SK-N-SH treated with all-trans-retinoic acid at 6 μM for 48 hours (cell line): ENCODE results near the gene GRAP2.

Experiments
- ATAC-seq: fragments of 200-7000 bp; cut with Tn5 transposase; 3 replicates; pipeline ENCODE4 v1.9.1; 2020; ENCODE audit warnings: mild to moderate bottlenecking, moderate library complexity
- ARNTL ChIP-seq: fragments of 450-650 bp; formaldehyde crosslinking; IDR thresholded peaks from 2 replicates; pipeline ENCODE4 v1.5.0; 2020; ENCODE audit warnings: low read depth, mild to moderate bottlenecking, moderate library complexity, borderline replicate concordance
- BACH2 ChIP-seq: fragments of 250-450 bp; sonication (Bioruptor Pico); IDR thresholded peaks from 2 replicates; pipeline ENCODE4 v1.9.0; 2021; ENCODE audit warnings: mild to moderate bottlenecking, borderline replicate concordance
- CREB5 ChIP-seq: fragments of 250-450 bp; sonication (Bioruptor Pico); IDR thresholded peaks from 2 replicates; pipeline ENCODE4 v1.5.1; 2020; ENCODE audit warnings: low read depth, mild to moderate bottlenecking, moderate library complexity
- CSDC2 ChIP-seq: fragments of 250-450 bp; sonication (Bioruptor Pico); IDR thresholded peaks from 2 replicates; pipeline ENCODE4 v1.5.0; 2020; ENCODE audit warnings: mild to moderate bottlenecking, moderate library complexity
- ESRRG ChIP-seq: fragments of 250-450 bp; sonication (Bioruptor Pico); IDR thresholded peaks from 2 replicates; pipeline ENCODE4 v1.6.1; 2021; ENCODE audit warnings: mild to moderate bottlenecking
- GLIS3 ChIP-seq: fragments of 250-450 bp; sonication (Bioruptor Pico); IDR thresholded peaks from 2 replicates; pipeline ENCODE4 v1.5.0; 2020; ENCODE audit warnings: mild to moderate bottlenecking, moderate library complexity
- ISL1 ChIP-seq: fragments of 250-450 bp; sonication (Bioruptor Pico); IDR thresholded peaks from 2 replicates; pipeline ENCODE4 v2.1.2; 2022; ENCODE audit warnings: mild to moderate bottlenecking, moderate library complexity
- PATZ1 ChIP-seq: fragments of 250-450 bp; sonication (Bioruptor Pico); IDR thresholded peaks from 2 replicates; pipeline ENCODE4 v1.8.0; 2020; ENCODE audit warnings: mild to moderate bottlenecking, moderate library complexity, borderline replicate concordance
- POU6F1 ChIP-seq: fragments of 250-450 bp; sonication (Bioruptor Pico); IDR thresholded peaks from 2 replicates; pipeline ENCODE4 v1.8.0; 2021; ENCODE audit warnings: low read depth, mild to moderate bottlenecking, moderate library complexity, borderline replicate concordance
- PPARA ChIP-seq: fragments of 250-450 bp; sonication (Bioruptor Pico); IDR thresholded peaks from 2 replicates; pipeline ENCODE4 v1.5.0; 2020; ENCODE audit warnings: mild to moderate bottlenecking, borderline replicate concordance
- RARB ChIP-seq: fragments of 250-450 bp; sonication (Bioruptor Pico); IDR thresholded peaks from 2 replicates; pipeline ENCODE4 v1.8.0; 2021; ENCODE audit warnings: mild to moderate bottlenecking, moderate library complexity
- SNAI2 ChIP-seq: fragments of 250-450 bp; sonication (Bioruptor Pico); IDR thresholded peaks from 2 replicates; pipeline ENCODE4 v1.5.0; 2020; ENCODE audit warnings: mild to moderate bottlenecking, moderate library complexity
- TOX ChIP-seq: fragments of 250-450 bp; sonication (Bioruptor Pico); IDR thresholded peaks from 2 replicates; pipeline ENCODE4 v1.8.0; 2021; ENCODE audit warnings: mild to moderate bottlenecking, moderate library complexity, borderline replicate concordance
- TSHZ2 ChIP-seq: fragments of 250-450 bp; sonication (Bioruptor Pico); IDR thresholded peaks from 2 replicates; pipeline ENCODE4 v1.5.0; 2020; ENCODE audit warnings: mild to moderate bottlenecking, moderate library complexity
- ZC3H10 ChIP-seq: fragments of 250-450 bp; sonication (Bioruptor Pico); IDR thresholded peaks from 2 replicates; pipeline ENCODE4 v1.5.1; 2021; ENCODE audit warnings: mild to moderate bottlenecking, moderate library complexity
- ZFP3 ChIP-seq: fragments of 250-450 bp; sonication (Bioruptor Pico); IDR thresholded peaks from 2 replicates; pipeline ENCODE4 v1.5.0; 2020; ENCODE audit warnings: mild to moderate bottlenecking, moderate library complexity
- ZFP30 ChIP-seq: fragments of 450-650 bp; formaldehyde crosslinking; IDR thresholded peaks from 2 replicates; pipeline ENCODE4 v1.5.0; 2022; ENCODE audit warnings: mild to moderate bottlenecking, moderate library complexity
- ZNF70 ChIP-seq: fragments of 450-650 bp; formaldehyde crosslinking; IDR thresholded peaks from 2 replicates; pipeline ENCODE4 v1.5.0; 2020; ENCODE audit warnings: mild to moderate bottlenecking, moderate library complexity
- ZNF8 ChIP-seq: fragments of 450-650 bp; formaldehyde crosslinking; IDR thresholded peaks from 2 replicates; pipeline ENCODE4 v1.5.0; 2020; ENCODE audit warnings: mild to moderate bottlenecking, moderate library complexity

GRAP2 gene

GRCh38 chr22:39943337-39943736 lies 42.5 kb downstream of the GRAP2 start:
- TF ChIP-seq ISL1 (no peak), ZFP3 (CRISPR knock-in tag) (no peak), PATZ1 (CRISPR knock-in tag) (no peak), ZC3H10 (no peak), ARNTL (CRISPR knock-in tag) (no peak), ZNF70 (CRISPR knock-in tag) (no peak), SNAI2 (CRISPR knock-in tag) (no peak), TOX (CRISPR knock-in tag) (no peak)
- ATAC-seq, result no peak

- ATAC-seq, result no peak
- TF ChIP-seq GLIS3 (CRISPR knock-in tag), result no peak
- no peak for TF ChIP-seq ZNF8
- TF ChIP-seq BACH2 (CRISPR knock-in tag), result no peak
- no peak for TF ChIP-seq ZC3H10
- no peak for TF ChIP-seq CREB5 (CRISPR knock-in tag)
- TF ChIP-seq RARB (CRISPR knock-in tag), result no peak
- TF ChIP-seq ZFP3 (CRISPR knock-in tag), result no peak
- TF ChIP-seq TSHZ2 (CRISPR knock-in tag), result no peak
- TF ChIP-seq ESRRG (CRISPR knock-in tag), result no peak
- no peak for TF ChIP-seq PPARA (CRISPR knock-in tag)
- no peak for TF ChIP-seq ZFP30 (CRISPR knock-in tag)
- TF ChIP-seq CSDC2 (CRISPR knock-in tag), result no peak
- no peak for TF ChIP-seq POU6F1
- TF ChIP-seq SNAI2 (CRISPR knock-in tag), result no peak
- TF ChIP-seq PATZ1 (CRISPR knock-in tag), result no peak
These were observed 43.3 kb downstream of the GRAP2 start for GRCh38 chr22:39943953-39944872.

- ATAC-seq, result no peak
- TF ChIP-seq PPARA (CRISPR knock-in tag) (no peak), TOX (CRISPR knock-in tag) (no peak), RARB (CRISPR knock-in tag) (no peak), SNAI2 (CRISPR knock-in tag) (no peak), ZNF70 (CRISPR knock-in tag) (no peak), ISL1 (no peak)
These were observed 45.2 kb downstream of the GRAP2 start for GRCh38 chr22:39946126-39946502.
